Measurements from ENCODE around the gene LRP1.

LRP1 gene

DNA sequence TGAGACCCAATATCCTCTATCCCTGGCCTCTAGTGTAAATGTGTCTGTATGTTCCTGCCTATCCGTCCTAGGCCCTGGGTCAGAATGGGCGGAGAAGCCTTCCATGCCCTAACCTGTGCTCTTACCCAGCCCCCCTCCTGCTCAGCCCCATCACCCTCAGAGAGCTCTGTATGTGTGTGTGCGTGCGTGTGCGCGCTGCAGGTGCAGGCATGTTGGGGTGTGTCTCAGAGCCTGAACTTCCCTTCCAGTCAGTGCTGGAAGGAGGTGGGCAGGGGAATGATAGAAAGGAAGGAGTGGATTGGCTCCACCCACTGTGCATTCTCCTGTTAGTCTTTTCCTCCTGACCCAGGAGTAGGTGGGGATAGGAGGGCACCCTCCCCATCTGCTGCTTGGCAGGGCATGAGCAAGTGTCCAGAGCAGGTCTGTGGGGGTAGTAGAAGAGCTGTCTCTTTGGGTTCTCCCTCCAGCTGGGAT is 32.1 kb upstream of the LRP1 start:
- peaks cover 51% of the 10 kb centered on the region for H3K4me1 ChIP-seq (ENCODE audit: control insufficient read depth, insufficient read depth, low read length)
- H3K4me3 ChIP-seq (ENCODE audit: low read length): no peak overlapping the region
- peaks cover 87% of the 10 kb centered on the region for H3K36me3 ChIP-seq (ENCODE audit: insufficient read depth, low read length)
- H3K9ac ChIP-seq (ENCODE audit: low read depth, low read length): no peak overlapping the region
- H3K4me2 ChIP-seq (ENCODE audit: low read length): no peak overlapping the region
- no peaks in the 10 kb centered on the region for H3K9me3 ChIP-seq (replicated peaks; ENCODE audit: low read length)
- no peaks in the 10 kb centered on the region for H3K27me3 ChIP-seq (ENCODE audit: control insufficient read depth, insufficient read depth, low read length)

DNA sequence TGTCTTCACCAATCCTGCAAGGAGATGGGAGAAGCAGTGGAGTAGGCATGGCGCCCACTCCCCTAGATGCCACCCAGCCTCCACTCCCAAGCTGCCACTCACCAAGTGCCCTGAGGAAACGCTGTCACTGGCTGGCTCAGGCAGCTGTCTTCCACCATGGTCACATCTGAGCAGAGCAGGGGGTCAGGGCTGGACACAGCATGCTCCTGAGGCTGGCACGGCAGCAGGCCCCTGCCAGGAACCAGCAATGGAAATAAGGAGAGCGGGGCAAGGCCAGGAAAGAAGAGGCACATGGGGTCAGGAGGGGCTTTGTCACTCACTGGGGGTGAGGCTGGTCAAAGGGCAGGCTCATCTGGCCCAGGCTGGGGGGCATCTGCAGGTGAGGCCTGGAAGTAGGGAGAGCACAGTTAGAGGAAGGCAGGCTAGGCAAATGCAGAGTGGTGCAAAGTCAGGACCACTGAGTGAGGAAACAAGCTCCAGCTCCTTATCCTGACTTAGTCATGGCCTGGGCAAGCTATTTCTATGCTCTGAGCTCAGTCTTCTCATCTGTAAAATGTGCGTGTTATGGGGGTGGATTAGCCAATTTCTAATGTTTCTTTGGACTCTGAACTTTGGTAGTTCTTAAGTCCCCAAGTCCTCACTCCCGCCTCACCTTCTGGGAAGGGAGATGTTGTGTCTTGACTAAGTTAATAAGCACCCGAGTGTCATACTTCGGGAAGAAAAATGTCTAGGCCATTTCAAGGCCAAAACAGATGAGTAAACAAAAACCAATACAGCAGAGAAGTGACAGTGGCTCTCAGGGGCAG is 31.3 kb upstream of the LRP1 start:
- H3K4me3 ChIP-seq (ENCODE audit: low read length): no peak overlapping the region
- H3K36me3 ChIP-seq (ENCODE audit: insufficient read depth, low read length): peaks cover 81% of the 10 kb centered on the region
- H3K9ac ChIP-seq (ENCODE audit: low read depth, low read length): no peak overlapping the region
- peaks cover 43% of the 10 kb centered on the region for H3K4me1 ChIP-seq (ENCODE audit: control insufficient read depth, insufficient read depth, low read length)
- H3K27me3 ChIP-seq (ENCODE audit: control insufficient read depth, insufficient read depth, low read length): no peaks in the 10 kb centered on the region
- no peak overlapping the region for H3K4me2 ChIP-seq (ENCODE audit: low read length)
- no peaks in the 10 kb centered on the region for H3K9me3 ChIP-seq (replicated peaks; ENCODE audit: low read length)

DNA sequence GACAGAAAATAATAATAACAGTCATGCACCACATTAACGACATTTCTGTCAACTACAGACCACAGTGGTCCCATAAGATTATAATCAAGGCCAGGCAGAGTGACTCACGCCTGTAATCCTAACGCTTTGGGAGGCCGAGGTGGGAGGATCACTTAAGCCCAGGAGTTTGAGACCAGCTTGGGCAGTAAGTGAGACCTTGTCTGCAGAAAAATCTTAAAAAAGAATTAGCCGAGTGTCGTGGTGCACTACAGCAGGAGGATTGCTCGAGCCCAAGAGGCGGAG is 30.8 kb upstream of the LRP1 start:
- H3K4me1 ChIP-seq (ENCODE audit: control insufficient read depth, insufficient read depth, low read length): peaks cover 37% of the 10 kb centered on the region
- H3K9ac ChIP-seq (ENCODE audit: low read depth, low read length): no peak overlapping the region
- no peaks in the 10 kb centered on the region for H3K27me3 ChIP-seq (ENCODE audit: control insufficient read depth, insufficient read depth, low read length)
- H3K36me3 ChIP-seq (ENCODE audit: insufficient read depth, low read length): peaks cover 81% of the 10 kb centered on the region
- no peak overlapping the region for H3K4me3 ChIP-seq (ENCODE audit: low read length)
- H3K4me2 ChIP-seq (ENCODE audit: low read length): no peak overlapping the region
- H3K9me3 ChIP-seq (replicated peaks; ENCODE audit: low read length): no peaks in the 10 kb centered on the region

DNA sequence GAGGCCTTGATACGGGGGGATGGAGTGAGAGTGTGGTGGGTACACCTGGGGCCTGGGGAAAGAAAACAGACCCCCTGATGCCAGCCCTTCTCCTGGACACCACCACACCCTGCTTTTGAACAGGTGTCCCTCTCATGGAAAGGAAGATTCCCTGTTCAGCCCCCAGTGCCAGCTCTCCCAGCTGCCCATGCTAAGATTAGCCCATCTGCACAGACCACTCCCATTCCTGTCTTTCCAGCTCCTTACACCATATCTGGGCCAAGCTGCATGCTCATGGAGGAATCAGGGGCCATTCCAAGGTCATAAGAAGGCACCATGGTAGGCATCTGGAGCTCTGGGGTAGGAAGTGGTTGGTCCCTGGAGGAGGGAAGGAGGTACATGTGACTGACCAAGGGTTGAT is 29.7 kb upstream of the LRP1 start:
- Histone ChIP-seq H3K27me3 (ENCODE audit: control insufficient read depth, insufficient read depth, low read length) (no peaks in the 10 kb centered on the region), H3K4me2 (ENCODE audit: low read length) (no peak overlapping the region), H3K9me3 (replicated peaks; ENCODE audit: low read length) (no peaks in the 10 kb centered on the region), H3K36me3 (ENCODE audit: insufficient read depth, low read length) (peaks cover 74% of the 10 kb centered on the region), H3K4me3 (ENCODE audit: low read length) (no peak overlapping the region), H3K4me1 (ENCODE audit: control insufficient read depth, insufficient read depth, low read length) (peaks cover 27% of the 10 kb centered on the region), H3K9ac (ENCODE audit: low read depth, low read length) (no peak overlapping the region)

DNA sequence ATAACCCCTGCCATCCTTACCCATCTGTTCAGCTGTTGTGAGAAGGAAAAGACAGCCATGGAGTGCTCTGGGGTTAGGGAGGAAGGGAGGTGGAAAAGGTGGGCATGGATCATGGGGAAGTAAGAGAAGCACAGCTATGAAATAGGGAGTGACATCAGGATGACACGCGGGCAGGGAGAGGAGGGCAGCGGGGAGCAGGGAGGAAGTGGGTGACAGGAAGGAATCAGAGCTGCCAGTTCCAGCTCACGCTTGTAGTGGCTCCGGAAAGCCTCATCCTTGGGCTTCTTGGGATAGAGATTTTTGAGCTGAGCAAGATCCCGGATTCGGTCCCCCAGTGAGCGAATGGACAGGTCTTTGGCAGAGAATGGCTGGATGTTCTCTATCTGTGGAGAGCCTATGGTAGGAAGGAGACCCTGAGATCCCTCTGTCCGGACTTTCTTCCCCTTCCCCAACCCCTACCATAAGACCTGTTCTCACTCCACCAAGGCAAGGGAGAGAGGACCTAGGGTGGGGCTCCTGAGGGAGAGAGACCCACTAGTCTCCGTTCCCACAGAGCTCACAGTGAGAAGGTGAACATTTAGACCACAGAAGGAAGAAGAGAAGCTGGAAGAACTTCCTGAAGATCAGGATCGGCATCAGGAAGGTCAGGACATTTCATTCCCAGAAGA is 29.1 kb upstream of the LRP1 start:
- Histone ChIP-seq H3K4me3 (ENCODE audit: low read length) (no peak overlapping the region), H3K9ac (ENCODE audit: low read depth, low read length) (no peak overlapping the region), H3K4me2 (ENCODE audit: low read length) (no peak overlapping the region), H3K36me3 (ENCODE audit: insufficient read depth, low read length) (peaks cover 76% of the 10 kb centered on the region), H3K4me1 (ENCODE audit: control insufficient read depth, insufficient read depth, low read length) (peaks cover 20% of the 10 kb centered on the region), H3K9me3 (replicated peaks; ENCODE audit: low read length) (no peaks in the 10 kb centered on the region), H3K27me3 (ENCODE audit: control insufficient read depth, insufficient read depth, low read length) (no peaks in the 10 kb centered on the region)

DNA sequence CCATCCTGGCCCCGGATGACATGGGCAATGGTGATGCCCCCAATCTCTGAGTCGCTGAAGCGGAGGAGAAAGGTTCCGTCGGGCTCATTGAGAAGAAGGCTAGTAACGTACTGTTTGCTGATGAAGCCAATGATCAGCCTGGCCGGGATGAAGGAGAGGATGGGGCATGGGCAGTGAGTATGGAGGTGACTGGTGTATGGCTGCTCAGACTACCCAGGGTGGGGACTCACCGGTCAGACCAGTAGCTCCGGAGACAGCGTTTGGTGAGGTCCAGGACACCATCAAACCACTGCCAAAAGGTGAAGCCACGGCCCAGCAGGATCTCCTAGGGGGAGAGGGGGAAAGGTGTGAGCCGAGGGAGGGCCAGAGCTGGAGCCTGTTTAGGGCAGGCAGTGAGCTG is 28.5 kb upstream of the LRP1 start:
- Histone ChIP-seq H3K36me3 (ENCODE audit: insufficient read depth, low read length) (peaks cover 76% of the 10 kb centered on the region), H3K9me3 (replicated peaks; ENCODE audit: low read length) (no peaks in the 10 kb centered on the region), H3K4me2 (ENCODE audit: low read length) (no peak overlapping the region), H3K4me1 (ENCODE audit: control insufficient read depth, insufficient read depth, low read length) (peaks cover 15% of the 10 kb centered on the region), H3K4me3 (ENCODE audit: low read length) (no peak overlapping the region), H3K27me3 (ENCODE audit: control insufficient read depth, insufficient read depth, low read length) (no peaks in the 10 kb centered on the region), H3K9ac (ENCODE audit: low read depth, low read length) (no peak overlapping the region)

DNA sequence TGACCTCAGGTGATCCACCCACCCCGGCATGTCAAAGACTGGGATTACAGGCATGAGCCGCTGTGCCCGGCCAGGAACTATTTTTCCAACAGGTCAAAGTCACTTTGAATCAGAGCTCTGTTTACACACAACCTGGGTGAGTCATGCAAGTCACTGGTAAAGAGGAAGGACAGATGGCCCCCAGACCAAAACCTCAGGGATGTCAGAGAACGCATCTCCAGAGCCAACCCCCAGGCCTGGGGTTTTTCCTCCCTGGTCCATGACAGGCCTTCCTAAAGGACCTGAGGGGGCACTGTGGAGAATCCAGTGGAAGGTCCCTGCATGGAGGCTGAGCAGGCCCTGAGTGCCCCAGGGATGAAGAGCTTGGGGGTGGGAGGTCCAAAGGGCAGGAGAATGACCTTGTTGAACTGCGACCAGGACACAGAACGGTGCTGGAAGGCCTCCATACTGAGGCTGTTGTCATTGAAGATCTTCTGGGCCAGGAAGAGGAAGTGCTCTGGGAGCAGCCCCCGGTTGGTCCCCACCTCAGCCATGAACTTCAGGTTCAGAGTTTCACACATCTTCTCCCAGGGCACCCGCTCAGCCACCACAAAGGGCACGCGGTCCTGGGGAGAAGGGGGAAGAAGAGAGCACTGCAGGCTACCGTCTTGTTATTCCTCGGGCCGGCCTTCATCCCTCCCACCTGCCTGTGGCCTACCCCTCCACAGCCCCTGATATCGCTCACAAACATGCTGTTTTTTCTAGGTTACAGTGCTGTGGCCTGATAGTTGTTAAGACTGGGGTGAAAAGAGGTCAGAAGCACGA is 26.2 kb upstream of the LRP1 start:
- Histone ChIP-seq H3K4me1 (ENCODE audit: control insufficient read depth, insufficient read depth, low read length) (peaks cover 4% of the 10 kb centered on the region), H3K9me3 (replicated peaks; ENCODE audit: low read length) (no peaks in the 10 kb centered on the region), H3K9ac (ENCODE audit: low read depth, low read length) (no peak overlapping the region), H3K4me3 (ENCODE audit: low read length) (no peak overlapping the region), H3K4me2 (ENCODE audit: low read length) (no peak overlapping the region), H3K36me3 (ENCODE audit: insufficient read depth, low read length) (peaks cover 77% of the 10 kb centered on the region), H3K27me3 (ENCODE audit: control insufficient read depth, insufficient read depth, low read length) (no peaks in the 10 kb centered on the region)

DNA sequence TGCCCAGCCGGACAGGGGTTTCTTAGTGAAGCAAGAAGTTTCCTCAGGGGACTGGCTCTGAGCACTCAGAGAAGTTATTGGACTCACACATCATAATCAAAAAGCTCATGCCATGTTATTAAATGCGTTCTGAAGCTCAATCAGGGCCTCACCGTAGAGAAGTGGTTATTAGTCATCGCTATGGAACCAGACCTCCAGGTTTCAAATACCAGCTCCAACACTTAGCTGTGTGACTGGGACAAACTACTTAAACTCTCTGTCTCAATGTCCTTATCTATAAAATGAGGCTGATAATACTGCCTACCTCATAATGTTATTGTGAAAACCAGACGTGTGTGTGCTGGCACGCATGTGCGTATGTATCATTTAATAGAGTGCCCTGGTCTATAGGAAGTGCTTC is 24.4 kb upstream of the LRP1 start:
- H3K36me3 ChIP-seq (ENCODE audit: insufficient read depth, low read length): peaks cover 75% of the 10 kb centered on the region
- H3K4me2 ChIP-seq (ENCODE audit: low read length): no peak overlapping the region
- H3K4me1 ChIP-seq (ENCODE audit: control insufficient read depth, insufficient read depth, low read length): peaks cover 8% of the 10 kb centered on the region
- H3K4me3 ChIP-seq (ENCODE audit: low read length): no peak overlapping the region
- H3K9ac ChIP-seq (ENCODE audit: low read depth, low read length): no peak overlapping the region
- H3K27me3 ChIP-seq (ENCODE audit: control insufficient read depth, insufficient read depth, low read length): no peaks in the 10 kb centered on the region
- no peaks in the 10 kb centered on the region for H3K9me3 ChIP-seq (replicated peaks; ENCODE audit: low read length)

DNA sequence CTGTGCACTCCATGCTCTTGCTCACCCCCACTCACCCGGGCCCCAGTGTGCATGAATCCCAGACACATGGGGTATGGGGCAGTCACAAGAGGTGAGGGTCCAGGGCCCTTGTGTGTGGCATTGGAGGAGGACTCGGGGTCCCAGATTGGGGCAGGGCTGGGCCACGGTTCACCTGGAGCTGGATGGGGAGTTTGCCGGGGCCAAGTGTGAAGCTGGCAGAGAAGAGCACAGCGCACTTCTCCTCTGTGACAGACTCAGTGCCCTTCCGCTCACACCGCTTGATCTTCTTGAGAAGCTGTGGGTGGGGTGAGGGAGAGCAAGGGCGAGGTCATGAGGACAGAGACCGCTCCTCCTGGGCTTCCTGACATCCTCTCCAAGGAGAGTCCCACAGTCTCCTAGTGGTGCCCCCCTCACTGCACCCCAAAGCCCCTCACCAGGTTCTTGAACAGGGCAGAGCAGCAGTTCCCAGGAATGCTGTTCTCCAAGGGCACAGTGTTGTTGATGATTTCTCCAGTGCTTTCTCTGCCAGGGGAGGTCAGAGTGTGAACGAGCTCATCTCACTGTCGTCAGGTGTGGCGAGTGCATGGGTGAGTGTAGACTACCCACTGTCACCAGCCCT is 23.9 kb upstream of the LRP1 start:
- no peak overlapping the region for H3K4me3 ChIP-seq (ENCODE audit: low read length)
- H3K4me1 ChIP-seq (ENCODE audit: control insufficient read depth, insufficient read depth, low read length): peaks cover 9% of the 10 kb centered on the region
- H3K27me3 ChIP-seq (ENCODE audit: control insufficient read depth, insufficient read depth, low read length): no peaks in the 10 kb centered on the region
- no peak overlapping the region for H3K4me2 ChIP-seq (ENCODE audit: low read length)
- H3K9ac ChIP-seq (ENCODE audit: low read depth, low read length): no peak overlapping the region
- H3K9me3 ChIP-seq (replicated peaks; ENCODE audit: low read length): no peaks in the 10 kb centered on the region
- peaks cover 69% of the 10 kb centered on the region for H3K36me3 ChIP-seq (ENCODE audit: insufficient read depth, low read length)

DNA sequence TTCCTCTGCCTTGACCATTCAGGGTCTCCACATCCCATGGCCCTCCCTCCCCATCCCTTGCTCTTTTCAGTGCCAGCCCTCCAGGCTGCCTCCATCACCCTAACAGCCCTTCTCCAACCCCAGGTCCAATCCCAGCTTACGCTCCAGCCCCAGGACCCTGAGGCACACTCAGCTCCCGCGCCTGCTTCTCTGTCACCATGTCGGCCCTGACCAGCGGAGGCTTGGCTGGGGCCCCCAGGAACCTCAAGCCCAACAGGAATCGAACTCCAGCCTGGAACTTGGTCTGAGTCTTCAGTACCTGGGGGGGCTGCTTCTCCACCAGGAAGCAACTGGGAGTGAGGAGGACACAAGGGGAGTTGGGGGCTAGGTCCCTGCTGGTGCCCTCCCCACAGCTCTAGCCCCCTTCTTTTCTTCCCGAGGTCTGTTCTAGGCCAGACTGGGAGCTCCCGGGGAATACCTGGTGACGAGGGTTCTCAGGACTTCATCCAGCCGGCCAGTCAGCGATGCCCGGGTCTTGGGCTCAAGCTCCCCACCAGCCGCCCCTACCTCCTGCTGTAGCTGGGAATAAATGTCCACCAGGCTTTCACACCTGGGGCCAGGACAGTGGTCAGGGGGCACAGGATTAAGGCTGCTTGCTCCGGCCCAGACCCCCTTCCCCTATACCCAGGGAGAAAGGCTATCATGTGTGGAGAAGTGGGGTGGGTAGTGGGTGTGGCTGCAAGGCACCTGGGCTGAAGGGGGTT is 23.1 kb upstream of the LRP1 start:
- peaks cover 61% of the 10 kb centered on the region for H3K36me3 ChIP-seq (ENCODE audit: insufficient read depth, low read length)
- peaks cover 15% of the 10 kb centered on the region for H3K4me1 ChIP-seq (ENCODE audit: control insufficient read depth, insufficient read depth, low read length)
- no peaks in the 10 kb centered on the region for H3K27me3 ChIP-seq (ENCODE audit: control insufficient read depth, insufficient read depth, low read length)
- no peak overlapping the region for H3K9ac ChIP-seq (ENCODE audit: low read depth, low read length)
- H3K4me3 ChIP-seq (ENCODE audit: low read length): no peak overlapping the region
- H3K9me3 ChIP-seq (replicated peaks; ENCODE audit: low read length): no peaks in the 10 kb centered on the region
- no peak overlapping the region for H3K4me2 ChIP-seq (ENCODE audit: low read length)

Measured in skeletal muscle satellite cell (primary cell).